OCI-LY7 (cell line): ENCODE results near the gene WTAP. TPM values are rescaled to one million over a fixed set of nuclear protein-coding genes. Genes with fewer than 3 reads are reported as not detected.

Source experiments
- BruUV-seq: library from RNA; stranded (reverse); fragments of 400-500 nt; replicated peaks from 2 replicates; lab custom pipeline; 2021; lab: Mats Ljungman, UMichigan
- CTCF ChIA-PET: fragments of 300-600 bp; sonication (Branson Sonifier 250); formaldehyde crosslinking; loops from one replicate; lab custom pipeline; 2022; ENCODE audit warnings: antibody characterized with exemption; ENCODE audit not compliant: unreplicated experiment; lab: Charles Lee
- POLR2A ChIA-PET: fragments of 300-600 bp; sonication (Branson Sonifier 250); formaldehyde crosslinking; loops from one replicate; lab custom pipeline; 2022; ENCODE audit warnings: antibody characterized with exemption; lab: Charles Lee
- DNase-seq: peaks from one replicate; pipeline ENCODE4 v3.0.0-alpha.2; 2015; ENCODE audit warnings: low spot score
- H2AFZ ChIP-seq: fragments of 200-600 bp; sonication (generic), shearing (Covaris generic); 2 replicates; pipeline ENCODE4 v1.6.1; 2014; ENCODE audit warnings: mild to moderate bottlenecking, antibody characterized with exemption, low read length, moderate library complexity
- H3K27ac ChIP-seq: fragments of 200-600 bp; sonication (generic); 2 replicates; pipeline ENCODE4 v1.5.1; 2014; ENCODE audit warnings: mixed run types, low read depth, mild to moderate bottlenecking, moderate library complexity, low read length, inconsistent platforms; ENCODE audit not compliant: poor library complexity, severe bottlenecking
- H3K36me3 ChIP-seq: fragments of 200-600 bp; sonication (generic); 2 replicates; pipeline ENCODE4 v1.6.1; 2014; ENCODE audit warnings: mild to moderate bottlenecking, antibody characterized with exemption, low read length, moderate library complexity, mixed read lengths; ENCODE audit not compliant: insufficient read depth
- H3K4me1 ChIP-seq: fragments of 200-600 bp; sonication (generic); 2 replicates; pipeline ENCODE4 v1.5.1; 2014; ENCODE audit warnings: mild to moderate bottlenecking, low read length; ENCODE audit not compliant: insufficient read depth, poor library complexity, severe bottlenecking
- H3K4me2 ChIP-seq: fragments of 200-600 bp; sonication (generic); 2 replicates; pipeline ENCODE4 v1.6.1; 2014; ENCODE audit warnings: mild to moderate bottlenecking, low read length
- H3K4me3 ChIP-seq: fragments of 200-600 bp; sonication (generic); 2 replicates; pipeline ENCODE4 v1.5.1; 2014; ENCODE audit warnings: mild to moderate bottlenecking, low read depth, low read length; ENCODE audit not compliant: poor library complexity, severe bottlenecking
- H3K79me2 ChIP-seq: fragments of 200-600 bp; sonication (generic); 2 replicates; pipeline ENCODE4 v1.6.1; 2016; ENCODE audit warnings: low read depth, mild to moderate bottlenecking, low read length, moderate library complexity, mixed read lengths; ENCODE audit not compliant: insufficient read depth
- H3K9me2 ChIP-seq: fragments of 200-600 bp; sonication (generic); 2 replicates; pipeline ENCODE4 v1.6.1; 2016; ENCODE audit warnings: mild to moderate bottlenecking, low read length, mixed read lengths; ENCODE audit not compliant: insufficient read depth
- H3K9me3 ChIP-seq: fragments of 200-600 bp; sonication (generic); 2 replicates; pipeline ENCODE4 v1.6.1; 2014; ENCODE audit warnings: mild to moderate bottlenecking, mixed run types, low read length, mixed read lengths
- H4K20me1 ChIP-seq: fragments of 200-600 bp; sonication (generic); 2 replicates; pipeline ENCODE4 v1.6.1; 2014; ENCODE audit warnings: mild to moderate bottlenecking, antibody characterized with exemption, low read length, moderate library complexity, mixed read lengths; ENCODE audit not compliant: insufficient read depth
- CTCF ChIP-seq: fragments of 200-600 bp; sonication (generic); conservative IDR thresholded peaks from 2 replicates; pipeline ENCODE4 v1.5.1; 2014; ENCODE audit warnings: mild to moderate bottlenecking, antibody characterized with exemption, low read length, moderate library complexity, mixed read lengths
- EZH2phosphoT487 ChIP-seq: fragments of 200-600 bp; sonication (generic); IDR thresholded peaks from 2 replicates; pipeline ENCODE4 v1.6.1; 2018; ENCODE audit warnings: low read depth, borderline replicate concordance, mild to moderate bottlenecking, mixed run types, antibody characterized with exemption, low read length, moderate library complexity, mixed read lengths
- intact Hi-C: fragments of 100-400 bp; cut with micrococcal nuclease; formaldehyde crosslinking; loops from one replicate; pipeline ENCODE4 v1.10.0; 2022; ENCODE audit not compliant: unreplicated experiment
- total RNA-seq, 2 experiments: library from RNA; depleted of rRNA in 1 of 2; stranded (reverse); fragments of >200 nt in 1 of 2; shearing (Covaris generic) in 1 of 2; gene quantifications; 2 replicates each; pipeline ENCODE4 v1.2.3, GENCODE V29; 2014 to 2022

Gene WTAP
- total RNA-seq, 2 experiments from 2014 or later = 99.3 to 115 TPM

DNA sequence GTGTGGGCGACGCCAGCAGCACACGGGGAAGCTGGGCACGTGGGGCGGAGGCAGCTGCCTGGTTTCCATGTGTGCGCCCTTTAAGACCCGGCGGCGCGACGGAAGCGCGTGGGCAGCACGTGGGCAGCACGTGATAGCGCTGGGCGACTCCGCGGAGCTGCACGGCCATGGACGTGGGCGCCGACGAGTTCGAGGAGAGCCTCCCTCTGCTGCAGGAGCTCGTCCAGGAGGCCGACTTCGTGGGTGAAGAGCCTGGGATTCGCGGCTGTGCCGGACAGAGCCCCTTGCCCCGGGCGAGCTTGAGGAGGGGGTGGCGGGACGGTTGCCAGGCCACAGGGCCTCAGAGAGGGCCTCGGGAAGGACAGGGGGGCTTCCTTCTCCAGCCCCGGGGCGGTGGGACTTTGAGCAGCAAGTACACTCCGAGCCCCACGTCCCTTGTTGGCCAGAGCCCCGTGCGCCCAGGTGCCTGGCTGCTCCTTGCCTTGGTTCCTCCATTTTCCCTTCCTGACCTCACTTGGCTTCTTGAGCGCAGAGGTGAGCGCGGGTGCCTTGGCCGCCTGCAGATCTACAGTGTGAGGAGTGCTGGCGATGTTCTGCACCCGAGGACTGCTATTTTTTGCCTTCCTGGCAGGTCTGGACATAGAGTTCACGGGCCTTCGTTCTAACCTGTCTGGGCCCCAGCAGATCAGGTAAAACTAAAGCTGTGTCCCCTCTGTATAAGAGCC, 73.0 kb downstream of the WTAP start, which contains the start of gene PNLDC1:
PNLDC1 (plus strand) TSS at position 136 of the 725 bp plus-strand sequence; CDS start at position 168, 32 bp downstream.
- ChIA-PET CTCF (no interaction called here), POLR2A (interaction anchor here (0.5 to 2.2 kb wide), 2 partner anchors 12 kb away, joined by 4 to 9 read pairs; no protein-coding TSS in a partner anchor)
- Histone ChIP-seq H3K4me1 (peaks cover 25% of the 10 kb centered on the region), H3K4me2 (no peak within 1 kb of the TSS), H3K36me3 (peaks cover 42% of the 10 kb centered on the region), H3K27ac (no peak within 1 kb of the TSS), H3K79me2 (peaks cover 18% of the 10 kb centered on the region; the same call in 1 of the 2 replicates), H3K9me2 (no peaks in the 10 kb centered on the region), H3K4me3 (no peak within 1 kb of the TSS), H2AFZ (no peak within 1 kb of the TSS), H3K9me3 (no peaks in the 10 kb centered on the region), H4K20me1 (no peaks in the 10 kb centered on the region)
- DNase-seq = no peak
- no TSS peak for BruUV-seq
- intact Hi-C loops = no loop called here
- no peak for TF ChIP-seq CTCF
- TF ChIP-seq EZH2phosphoT487 = no peak

- no peak overlapping the region for H3K4me3 ChIP-seq
- CTCF ChIA-PET = no interaction called here
- H3K4me1 ChIP-seq = peaks cover 9% of the 10 kb centered on the region
- no peak overlapping the region for H2AFZ ChIP-seq
- H3K4me2 ChIP-seq = no peak overlapping the region
- no peak for DNase-seq
- no peaks in the 10 kb centered on the region for H3K9me3 ChIP-seq
- intact Hi-C loops = no loop called here
- H4K20me1 ChIP-seq = no peaks in the 10 kb centered on the region
- no TSS peak for BruUV-seq
- no peak for TF ChIP-seq CTCF
- no peak for TF ChIP-seq EZH2phosphoT487
- H3K79me2 ChIP-seq = peaks cover 4% of the 10 kb centered on the region; the same call in 1 of the 2 replicates
- H3K36me3 ChIP-seq = peaks cover 32% of the 10 kb centered on the region
- H3K27ac ChIP-seq = no peak overlapping the region
- POLR2A ChIA-PET = interaction anchor here (0.5 to 2.2 kb wide), 2 partner anchors 11 to 212 kb away, joined by 4 to 9 read pairs; no protein-coding TSS in a partner anchor
- H3K9me2 ChIP-seq = no peaks in the 10 kb centered on the region
These were observed 74.6 kb downstream of the WTAP start for GRCh38 chr6:159801935-159802334.

DNA sequence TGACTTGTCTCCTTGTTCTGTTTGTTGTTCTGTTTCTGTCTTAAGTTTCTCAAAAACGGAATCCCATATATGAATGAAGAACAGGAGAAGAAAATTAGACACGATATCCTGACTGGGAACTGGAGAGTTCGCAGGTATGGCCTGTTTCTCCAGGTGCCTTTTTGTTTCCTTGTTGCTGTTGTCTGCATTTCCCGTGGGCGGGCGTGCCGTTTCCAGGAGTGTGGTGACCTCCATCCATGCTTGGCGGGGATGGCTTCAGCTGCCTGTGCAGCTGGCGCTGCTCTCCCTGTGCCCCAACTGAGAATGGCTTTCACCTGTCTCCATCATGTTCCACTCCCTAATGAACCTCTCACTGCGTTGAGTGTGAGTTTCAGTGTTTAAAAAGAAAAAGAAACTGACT, 77.2 kb downstream of the WTAP start:
- no peaks in the 10 kb centered on the region for H3K9me3 ChIP-seq
- peaks cover 6% of the 10 kb centered on the region; the same call in 1 of the 2 replicates for H3K36me3 ChIP-seq
- H3K4me3 ChIP-seq = no peak overlapping the region
- no peak for DNase-seq
- no peaks in the 10 kb centered on the region for H3K9me2 ChIP-seq
- H3K79me2 ChIP-seq = no peaks in the 10 kb centered on the region
- no peak overlapping the region for H3K27ac ChIP-seq
- H3K4me1 ChIP-seq = peaks cover 9% of the 10 kb centered on the region
- no peak overlapping the region for H2AFZ ChIP-seq
- H4K20me1 ChIP-seq = no peaks in the 10 kb centered on the region
- TF ChIP-seq CTCF = no peak
- TF ChIP-seq EZH2phosphoT487 = no peak
- no peak overlapping the region for H3K4me2 ChIP-seq
- ChIA-PET CTCF (no interaction called here), POLR2A (no interaction called here)
- no TSS peak for BruUV-seq
- intact Hi-C loops = no loop called here
